ENCODE data around the gene TGFB2.

The TGFB2 gene

GRCh38 chr1:218431476-218431875, 86.3 kb downstream of the TGFB2 start:
- DNase-seq = no peak

GRCh38 chr1:218433744-218434143, 88.6 kb downstream of the TGFB2 start:
- DNase-seq = no peak

GRCh38 chr1:218435528-218435927, 90.4 kb downstream of the TGFB2 start:
- DNase-seq = no peak

- no peak for DNase-seq
Measured at GRCh38 chr1:218436346-218436745, 91.2 kb downstream of the TGFB2 start.

- DNase-seq = no peak
Measured at GRCh38 chr1:218436997-218437396, 91.9 kb downstream of the TGFB2 start.

- DNase-seq = no peak
Measured at GRCh38 chr1:218439541-218440295, 94.6 kb downstream of the TGFB2 start.

- no peak for DNase-seq
Measured at GRCh38 chr1:218443255-218443654, 98.1 kb downstream of the TGFB2 start.

GRCh38 chr1:218444173-218444572, 99.0 kb downstream of the TGFB2 start:
- DNase-seq = no peak

- DNase-seq = no peak
Measured at GRCh38 chr1:218444588-218444987, 99.5 kb downstream of the TGFB2 start.

- no peak for DNase-seq
Measured at GRCh38 chr1:218447010-218447689, 102.0 kb downstream of the TGFB2 start.

GRCh38 chr1:218451415-218451814, 106.3 kb downstream of the TGFB2 start:
- no peak for DNase-seq

- no peak for DNase-seq
Measured at GRCh38 chr1:218454700-218455282, 109.7 kb downstream of the TGFB2 start.

- no peak for DNase-seq
Measured at GRCh38 chr1:218456444-218456843, 111.3 kb downstream of the TGFB2 start.

GRCh38 chr1:218459450-218459849, 114.3 kb downstream of the TGFB2 start:
- DNase-seq = no peak

- no peak for DNase-seq
Measured at GRCh38 chr1:218459878-218460711, 115.0 kb downstream of the TGFB2 start.

- no peak for DNase-seq
Measured at GRCh38 chr1:218461351-218461750, 116.2 kb downstream of the TGFB2 start.

- no peak for DNase-seq
Measured at GRCh38 chr1:218462116-218462515, 117.0 kb downstream of the TGFB2 start.

- DNase-seq = no peak
Measured at GRCh38 chr1:218462587-218462986, 117.5 kb downstream of the TGFB2 start.

- no peak for DNase-seq
Measured at GRCh38 chr1:218463194-218464156, 118.3 kb downstream of the TGFB2 start.

- DNase-seq = no peak
Measured at GRCh38 chr1:218464871-218465270, 119.7 kb downstream of the TGFB2 start.

GRCh38 chr1:218466341-218467010, 121.3 kb downstream of the TGFB2 start:
- DNase-seq = no peak

All from stimulated activated CD4-positive, alpha-beta T cell treated with anti-CD3 and anti-CD28 coated beads, Interleukin-1b, Interleukin-23, amount 100 ng/mL, for 48 hours (primary cell).